IPS-18a (cell line): ENCODE measurements around the gene IDH3A.

Source experiments
- H3K27ac ChIP-seq: one replicate; pipeline ENCODE4 v1.5.1; 2013; ENCODE audit warnings: low read length
- H3K27me3 ChIP-seq: one replicate; pipeline ENCODE4 v1.6.1; 2013; ENCODE audit warnings: mild to moderate bottlenecking, low read length; ENCODE audit not compliant: control insufficient read depth, insufficient read depth
- H3K36me3 ChIP-seq: one replicate; pipeline ENCODE4 v1.6.1; 2013; ENCODE audit warnings: low read depth, low read length; ENCODE audit not compliant: control insufficient read depth
- H3K4me1 ChIP-seq: one replicate; pipeline ENCODE4 v1.6.1; 2013; ENCODE audit warnings: low read depth, low read length; ENCODE audit not compliant: control insufficient read depth
- H3K4me3 ChIP-seq: one replicate; pipeline ENCODE4 v1.5.1; 2013; ENCODE audit warnings: low read length
- H3K9ac ChIP-seq: one replicate; pipeline ENCODE4 v1.6.1; 2013; ENCODE audit warnings: mild to moderate bottlenecking, low read length, moderate library complexity
- H3K9me3 ChIP-seq: one replicate; pipeline ENCODE4 v1.6.1; 2013; ENCODE audit warnings: low read depth, low read length; ENCODE audit not compliant: control insufficient read depth

IDH3A gene

GRCh38 chr15:78171864-78172472 is 22.8 kb downstream of the IDH3A start:
- Histone ChIP-seq H3K9me3 (no peaks in the 10 kb centered on the region), H3K27ac (no peak overlapping the region), H3K36me3 (peaks cover 40% of the 10 kb centered on the region), H3K27me3 (no peaks in the 10 kb centered on the region), H3K4me1 (no peaks in the 10 kb centered on the region), H3K9ac (no peak overlapping the region), H3K4me3 (no peak overlapping the region)

- Histone ChIP-seq H3K27ac (no peak overlapping the region), H3K27me3 (no peaks in the 10 kb centered on the region), H3K9me3 (no peaks in the 10 kb centered on the region), H3K4me3 (no peak overlapping the region), H3K4me1 (no peaks in the 10 kb centered on the region), H3K36me3 (peaks cover 26% of the 10 kb centered on the region), H3K9ac (no peak overlapping the region)
Measured at GRCh38 chr15:78174401-78174800, 25.2 kb downstream of the IDH3A start.

- Histone ChIP-seq H3K27ac (no peak overlapping the region), H3K9me3 (no peaks in the 10 kb centered on the region), H3K36me3 (peaks cover 17% of the 10 kb centered on the region), H3K4me3 (no peak overlapping the region), H3K9ac (no peak overlapping the region), H3K4me1 (no peaks in the 10 kb centered on the region), H3K27me3 (no peaks in the 10 kb centered on the region)
Measured at GRCh38 chr15:78175330-78175729, 26.2 kb downstream of the IDH3A start.

GRCh38 chr15:78177447-78177873 is 28.3 kb downstream of the IDH3A start:
- no peaks in the 10 kb centered on the region for H3K9me3 ChIP-seq
- no peak overlapping the region for H3K4me3 ChIP-seq
- no peaks in the 10 kb centered on the region for H3K4me1 ChIP-seq
- H3K27ac ChIP-seq, result no peak overlapping the region
- H3K36me3 ChIP-seq, result no peaks in the 10 kb centered on the region
- no peaks in the 10 kb centered on the region for H3K27me3 ChIP-seq
- no peak overlapping the region for H3K9ac ChIP-seq

- H3K9ac ChIP-seq, result no peak overlapping the region
- no peak overlapping the region for H3K27ac ChIP-seq
- H3K4me1 ChIP-seq, result no peaks in the 10 kb centered on the region
- no peaks in the 10 kb centered on the region for H3K27me3 ChIP-seq
- no peaks in the 10 kb centered on the region for H3K36me3 ChIP-seq
- no peak overlapping the region for H3K4me3 ChIP-seq
- no peaks in the 10 kb centered on the region for H3K9me3 ChIP-seq
Measured at GRCh38 chr15:78178064-78178463, 28.9 kb downstream of the IDH3A start.

GRCh38 chr15:78179286-78179840 is 30.2 kb downstream of the IDH3A start:
- Histone ChIP-seq H3K4me3 (no peak overlapping the region), H3K9me3 (no peaks in the 10 kb centered on the region), H3K27me3 (no peaks in the 10 kb centered on the region), H3K4me1 (no peaks in the 10 kb centered on the region), H3K36me3 (no peaks in the 10 kb centered on the region), H3K9ac (no peak overlapping the region), H3K27ac (no peak overlapping the region)

- no peaks in the 10 kb centered on the region for H3K4me1 ChIP-seq
- H3K27ac ChIP-seq, result no peak overlapping the region
- H3K9me3 ChIP-seq, result no peaks in the 10 kb centered on the region
- H3K36me3 ChIP-seq, result no peaks in the 10 kb centered on the region
- H3K4me3 ChIP-seq, result no peak overlapping the region
- H3K9ac ChIP-seq, result no peak overlapping the region
- no peaks in the 10 kb centered on the region for H3K27me3 ChIP-seq
Measured at GRCh38 chr15:78179906-78180305, 30.7 kb downstream of the IDH3A start.

GRCh38 chr15:78182336-78182700 is 33.2 kb downstream of the IDH3A start:
- H3K4me3 ChIP-seq, result no peak overlapping the region
- no peaks in the 10 kb centered on the region for H3K36me3 ChIP-seq
- H3K27ac ChIP-seq, result no peak overlapping the region
- no peak overlapping the region for H3K9ac ChIP-seq
- no peaks in the 10 kb centered on the region for H3K27me3 ChIP-seq
- H3K4me1 ChIP-seq, result no peaks in the 10 kb centered on the region
- H3K9me3 ChIP-seq, result no peaks in the 10 kb centered on the region

GRCh38 chr15:78182821-78183220 is 33.7 kb downstream of the IDH3A start:
- Histone ChIP-seq H3K4me3 (no peak overlapping the region), H3K9ac (no peak overlapping the region), H3K36me3 (no peaks in the 10 kb centered on the region), H3K27ac (no peak overlapping the region), H3K9me3 (no peaks in the 10 kb centered on the region), H3K4me1 (no peaks in the 10 kb centered on the region), H3K27me3 (no peaks in the 10 kb centered on the region)

GRCh38 chr15:78192826-78193594 is 43.8 kb downstream of the IDH3A start:
- H3K4me1 ChIP-seq, result no peaks in the 10 kb centered on the region
- no peak overlapping the region for H3K9ac ChIP-seq
- H3K27me3 ChIP-seq, result no peaks in the 10 kb centered on the region
- H3K9me3 ChIP-seq, result no peaks in the 10 kb centered on the region
- H3K36me3 ChIP-seq, result no peaks in the 10 kb centered on the region
- H3K27ac ChIP-seq, result no peak overlapping the region
- H3K4me3 ChIP-seq, result no peak overlapping the region

GRCh38 chr15:78193731-78194567 is 44.8 kb downstream of the IDH3A start:
- Histone ChIP-seq H3K9me3 (no peaks in the 10 kb centered on the region), H3K27me3 (no peaks in the 10 kb centered on the region), H3K36me3 (no peaks in the 10 kb centered on the region), H3K9ac (no peak overlapping the region), H3K4me3 (no peak overlapping the region), H3K4me1 (no peaks in the 10 kb centered on the region), H3K27ac (no peak overlapping the region)
